Loucy (cell line): Measurements from ENCODE around the gene SAMD8.

Experiments
- CTCF ChIP-seq: fragments of 200-600 bp; sonication (generic); conservative IDR thresholded peaks from 2 replicates; pipeline ENCODE4 v1.5.1; 2014; ENCODE audit warnings: mild to moderate bottlenecking, antibody characterized with exemption, low read length
- EZH2phosphoT487 ChIP-seq: fragments of 200-600 bp; IDR thresholded peaks from 2 replicates; pipeline ENCODE4 v1.6.1; 2018; ENCODE audit warnings: antibody characterized with exemption, mild to moderate bottlenecking, moderate library complexity, borderline replicate concordance

DNA sequence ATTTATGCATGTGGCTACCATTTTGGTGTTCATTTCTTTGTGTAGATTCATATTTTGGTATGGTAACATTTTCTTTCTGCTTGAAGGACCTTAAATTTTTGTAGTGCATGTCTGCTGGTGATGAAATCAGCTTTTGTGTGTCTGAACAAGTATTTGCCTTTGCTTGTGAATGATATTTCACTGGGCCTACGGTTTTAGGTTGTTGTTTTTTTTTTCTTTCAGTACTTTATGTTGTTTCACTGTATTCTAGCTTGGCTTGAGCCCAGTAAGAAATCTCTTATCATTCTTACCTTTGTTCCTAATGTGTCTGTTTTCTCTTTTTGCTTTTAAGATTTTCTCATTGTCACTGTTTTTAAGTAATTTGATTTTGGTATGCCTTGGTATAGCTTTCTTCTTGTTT is 31.9 kb downstream of the SAMD8 start:
- TF ChIP-seq CTCF, result no peak
- TF ChIP-seq EZH2phosphoT487, result no peak
